Uterus (tissue), 4 donors: ENCODE data around the gene NPAS1. TPM values are rescaled to one million over a fixed set of nuclear protein-coding genes. Genes with fewer than 3 reads are reported as not detected.

Source experiments
- DNase-seq, 2 donors: peaks; one replicate each; pipeline ENCODE4 v3.0.0-alpha.2; 2019 to 2020
- H3K27ac ChIP-seq, 2 donors: fragments of 200-600 bp; sonication (generic); 1 replicate in 1 of 2; 2 replicates in 1 of 2; pipeline ENCODE4 v1.5.1; 2016 to 2018
- H3K27me3 ChIP-seq, 2 donors: fragments of 200-600 bp; sonication (generic); one replicate each; pipeline ENCODE4 v1.5.1; 2018 to 2019; ENCODE audit warnings: control low read depth in 1 of 2
- H3K36me3 ChIP-seq, 2 donors: fragments of 200-600 bp; sonication (generic); one replicate each; pipeline ENCODE4 v1.5.1; 2019; ENCODE audit warnings: control low read depth in 1 of 2
- H3K4me1 ChIP-seq, 2 donors: fragments of 200-600 bp; sonication (generic); one replicate each; pipeline ENCODE4 v1.5.1; 2018 to 2019; ENCODE audit warnings: control low read depth in 1 of 2
- H3K4me3 ChIP-seq, 2 donors: fragments of 200-600 bp; sonication (generic); 1 replicate in 1 of 2; 2 replicates in 1 of 2; pipeline ENCODE4 v1.5.1; 2018 to 2019; ENCODE audit warnings: mild to moderate bottlenecking in 1 of 2
- H3K9me3 ChIP-seq, 2 donors: fragments of 200-600 bp; sonication (generic); one replicate each; pipeline ENCODE4 v1.5.1; 2019; ENCODE audit warnings: control low read depth in 1 of 2
- POLR2A ChIP-seq, 2 donors: fragments of 450-650 bp; IDR thresholded peaks; one replicate each; pipeline ENCODE4 v1.6.1; 2016; ENCODE audit warnings: antibody characterized with exemption in 2 of 2, mild to moderate bottlenecking in 1 of 2, moderate library complexity in 1 of 2
- intact Hi-C: fragments of 100-400 bp; cut with DNase I; formaldehyde crosslinking; loops from one replicate; pipeline ENCODE4 v1.15.1; 2023; ENCODE audit warnings: low total_unique reads
- total RNA-seq, 4 donors: library from RNA; depleted of rRNA in 3 of 4; stranded (reverse); fragments of >200 nt in 3 of 4; gene quantifications; one replicate each; pipeline versions ENCODE4 v1.1.0 to v1.2.4, GENCODE V29; 2014 to 2023
- TF ChIP-seq, protein P1 (sequence below), 4 experiments: fragments of 200-600 bp in 2 of 4; fragments of 450-650 bp in 2 of 4; sonication (generic) in 2 of 4; IDR thresholded peaks; one replicate each; pipeline ENCODE4 v1.5.1; 2016 to 2019; ENCODE audit warnings: antibody characterized with exemption in 4 of 4, mild to moderate bottlenecking in 2 of 4, moderate library complexity in 1 of 4
- donor health status: DM: yes; HTN: yes; CAD: no.

The NPAS1 gene
- total RNA-seq, 4 donors from 2014 or later = not detected

GRCh38 chr19:46995492-46995891 is 24.1 kb upstream of the NPAS1 start:
- no peak for TF ChIP-seq POLR2A (IDR thresholded peaks at IDR 0.05)
- TF ChIP-seq, protein P1, sequence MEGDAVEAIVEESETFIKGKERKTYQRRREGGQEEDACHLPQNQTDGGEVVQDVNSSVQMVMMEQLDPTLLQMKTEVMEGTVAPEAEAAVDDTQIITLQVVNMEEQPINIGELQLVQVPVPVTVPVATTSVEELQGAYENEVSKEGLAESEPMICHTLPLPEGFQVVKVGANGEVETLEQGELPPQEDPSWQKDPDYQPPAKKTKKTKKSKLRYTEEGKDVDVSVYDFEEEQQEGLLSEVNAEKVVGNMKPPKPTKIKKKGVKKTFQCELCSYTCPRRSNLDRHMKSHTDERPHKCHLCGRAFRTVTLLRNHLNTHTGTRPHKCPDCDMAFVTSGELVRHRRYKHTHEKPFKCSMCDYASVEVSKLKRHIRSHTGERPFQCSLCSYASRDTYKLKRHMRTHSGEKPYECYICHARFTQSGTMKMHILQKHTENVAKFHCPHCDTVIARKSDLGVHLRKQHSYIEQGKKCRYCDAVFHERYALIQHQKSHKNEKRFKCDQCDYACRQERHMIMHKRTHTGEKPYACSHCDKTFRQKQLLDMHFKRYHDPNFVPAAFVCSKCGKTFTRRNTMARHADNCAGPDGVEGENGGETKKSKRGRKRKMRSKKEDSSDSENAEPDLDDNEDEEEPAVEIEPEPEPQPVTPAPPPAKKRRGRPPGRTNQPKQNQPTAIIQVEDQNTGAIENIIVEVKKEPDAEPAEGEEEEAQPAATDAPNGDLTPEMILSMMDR (IDR thresholded peaks at IDR 0.05) = no peak
- Histone ChIP-seq H3K27ac (no peak overlapping the region), H3K9me3 (no peaks in the 10 kb centered on the region), H3K4me1 (peaks cover 0 to 5% of the 10 kb centered on the region in 2 donors), H3K4me3 (no peak overlapping the region), H3K27me3 (no peaks in the 10 kb centered on the region), H3K36me3 (no peaks in the 10 kb centered on the region)
- intact Hi-C loops = no loop called here
- no peak for DNase-seq

DNA sequence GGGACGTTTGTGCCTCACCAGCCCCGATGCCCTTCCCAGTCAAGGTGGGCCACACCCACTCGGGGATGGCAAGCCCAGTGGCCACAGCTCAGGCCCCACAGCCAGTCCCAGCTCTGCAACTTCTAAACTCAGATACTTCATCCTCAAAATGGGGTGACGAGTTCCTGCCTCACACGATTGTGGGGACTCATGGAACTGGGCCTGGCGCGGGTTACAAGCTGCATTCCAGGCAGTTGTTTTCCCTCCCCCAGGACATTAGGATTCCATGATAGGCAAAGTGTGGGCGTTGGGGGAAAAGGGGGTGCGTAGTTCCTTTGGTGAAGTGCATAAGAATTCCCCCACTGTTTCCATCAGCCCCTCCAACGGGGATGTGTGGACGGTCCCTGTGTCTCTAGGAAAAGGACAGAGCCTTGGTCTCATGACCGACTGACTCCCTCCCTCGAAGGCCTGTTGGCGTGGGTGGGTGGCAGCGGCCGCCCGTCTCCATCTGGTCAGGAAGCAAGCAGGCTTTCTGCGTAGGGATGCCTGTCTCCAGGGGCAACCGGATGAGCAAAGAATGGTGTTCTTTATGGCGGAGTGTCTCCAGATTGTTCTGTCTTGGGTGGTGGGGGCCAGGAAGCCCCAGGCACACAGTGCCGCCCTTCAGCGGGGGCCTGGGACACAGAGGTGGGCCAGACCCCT is 21.1 kb upstream of the NPAS1 start:
- H3K4me3 ChIP-seq = no peak overlapping the region
- no peaks in the 10 kb centered on the region for H3K27me3 ChIP-seq
- no peaks in the 10 kb centered on the region for H3K9me3 ChIP-seq
- no peaks in the 10 kb centered on the region for H3K4me1 ChIP-seq
- no peak overlapping the region for H3K27ac ChIP-seq
- TF ChIP-seq, protein P1 (IDR thresholded peaks at IDR 0.05) = no peak
- no peak for TF ChIP-seq POLR2A (IDR thresholded peaks at IDR 0.05)
- no peak for DNase-seq
- intact Hi-C loops = no loop called here
- no peaks in the 10 kb centered on the region for H3K36me3 ChIP-seq

GRCh38 chr19:46999377-46999776 is 20.3 kb upstream of the NPAS1 start:
- no peak for TF ChIP-seq POLR2A (IDR thresholded peaks at IDR 0.05)
- TF ChIP-seq, protein P1 (IDR thresholded peaks at IDR 0.05) = no peak
- Histone ChIP-seq H3K27ac (no peak overlapping the region), H3K9me3 (no peaks in the 10 kb centered on the region), H3K36me3 (no peaks in the 10 kb centered on the region), H3K27me3 (no peaks in the 10 kb centered on the region), H3K4me1 (no peaks in the 10 kb centered on the region), H3K4me3 (no peak overlapping the region)
- intact Hi-C loops = no loop called here
- DNase-seq = no peak

GRCh38 chr19:46999878-47000277 is 19.8 kb upstream of the NPAS1 start:
- no peak for DNase-seq
- Histone ChIP-seq H3K4me1 (no peaks in the 10 kb centered on the region), H3K27ac (no peak overlapping the region), H3K9me3 (no peaks in the 10 kb centered on the region), H3K4me3 (no peak overlapping the region), H3K36me3 (no peaks in the 10 kb centered on the region), H3K27me3 (no peaks in the 10 kb centered on the region)
- intact Hi-C loops = no loop called here
- TF ChIP-seq, protein P1 (IDR thresholded peaks at IDR 0.05) = no peak
- TF ChIP-seq POLR2A (IDR thresholded peaks at IDR 0.05) = no peak

GRCh38 chr19:47000373-47000772 is 19.3 kb upstream of the NPAS1 start:
- DNase-seq = no peak
- Histone ChIP-seq H3K9me3 (no peaks in the 10 kb centered on the region), H3K4me3 (no peak overlapping the region), H3K4me1 (no peaks in the 10 kb centered on the region), H3K27me3 (no peaks in the 10 kb centered on the region), H3K27ac (no peak overlapping the region), H3K36me3 (no peaks in the 10 kb centered on the region)
- TF ChIP-seq, protein P1 (IDR thresholded peaks at IDR 0.05) = no peak
- TF ChIP-seq POLR2A (IDR thresholded peaks at IDR 0.05) = no peak
- intact Hi-C loops = no loop called here
